Liver (tissue), 9 donors: ENCODE data around the gene DRD1. TPM values are rescaled to one million over a fixed set of nuclear protein-coding genes. Genes with fewer than 3 reads are reported as not detected.

Experiments used
- DNase-seq: peaks from one replicate; pipeline ENCODE4 v3.0.0-alpha.2; 2017; ENCODE audit warnings: low spot score
- H3K27ac ChIP-seq, 2 donors: one replicate each; pipeline ENCODE4 v1.7.0; 2013; ENCODE audit warnings: inconsistent platforms in 2 of 2, low read length in 2 of 2, control low read depth in 1 of 2, low read depth in 1 of 2, mild to moderate bottlenecking in 1 of 2
- H3K27me3 ChIP-seq, 4 donors: one replicate each; pipeline versions ENCODE4 v1.6.1 to v1.7.0; 2013; ENCODE audit warnings: low read length in 3 of 4, inconsistent platforms in 1 of 4, mild to moderate bottlenecking in 1 of 4, moderate library complexity in 1 of 4; ENCODE audit not compliant: control insufficient read depth in 4 of 4, insufficient read depth in 4 of 4
- H3K36me3 ChIP-seq, 4 donors: one replicate each; pipeline versions ENCODE4 v1.6.1 to v1.7.0; 2013; ENCODE audit warnings: low read length in 3 of 4, mild to moderate bottlenecking in 3 of 4, low read depth in 1 of 4, moderate library complexity in 1 of 4; ENCODE audit not compliant: control insufficient read depth in 4 of 4, insufficient read depth in 3 of 4
- H3K4me1 ChIP-seq, 4 donors: one replicate each; pipeline versions ENCODE4 v1.6.1 to v1.7.0; 2013; ENCODE audit warnings: low read length in 3 of 4, mild to moderate bottlenecking in 3 of 4, moderate library complexity in 1 of 4; ENCODE audit not compliant: control insufficient read depth in 4 of 4, insufficient read depth in 4 of 4
- H3K4me3 ChIP-seq, 3 donors: one replicate each; pipeline versions ENCODE4 v1.6.1 to v1.7.0; 2013; ENCODE audit warnings: low read length in 3 of 3, control low read depth in 1 of 3, low read depth in 1 of 3, mild to moderate bottlenecking in 1 of 3
- H3K9ac ChIP-seq, 2 donors: one replicate each; pipeline ENCODE4 v1.7.0; 2013; ENCODE audit warnings: low read length in 2 of 2, mild to moderate bottlenecking in 2 of 2, moderate library complexity in 2 of 2, control low read depth in 1 of 2, low read depth in 1 of 2
- H3K9me3 ChIP-seq, 4 donors: one replicate each; pipeline versions ENCODE4 v1.6.1 to v1.7.0; 2013; ENCODE audit warnings: low read length in 3 of 4; ENCODE audit not compliant: control insufficient read depth in 4 of 4
- ATF3 ChIP-seq: IDR thresholded peaks from 2 replicates; pipeline ENCODE4 v1.6.1; 2016; ENCODE audit warnings: antibody characterized with exemption
- EGR1 ChIP-seq, 2 donors: IDR thresholded peaks; 2 replicates each; pipeline ENCODE4 v1.6.1; 2016 to 2018; ENCODE audit warnings: antibody characterized with exemption in 2 of 2, low read depth in 2 of 2
- FOXA1 ChIP-seq: IDR thresholded peaks from 2 replicates; pipeline ENCODE4 v1.6.1; 2016; ENCODE audit warnings: antibody characterized with exemption
- FOXA2 ChIP-seq: IDR thresholded peaks from 2 replicates; pipeline ENCODE4 v1.6.1; 2016; ENCODE audit warnings: antibody characterized with exemption
- GABPA ChIP-seq, 2 donors: IDR thresholded peaks in 1 of 2; conservative IDR thresholded peaks in 1 of 2; 2 replicates each; pipeline ENCODE4 v1.6.1; 2016; ENCODE audit warnings: antibody characterized with exemption in 2 of 2, mild to moderate bottlenecking in 1 of 2, moderate library complexity in 1 of 2
- HNF4A ChIP-seq, 2 donors: conservative IDR thresholded peaks; 2 replicates each; pipeline ENCODE4 v1.6.1; 2016; ENCODE audit warnings: antibody characterized with exemption in 2 of 2, mild to moderate bottlenecking in 2 of 2
- HNF4G ChIP-seq: IDR thresholded peaks from 2 replicates; pipeline ENCODE4 v1.6.1; 2016; ENCODE audit warnings: antibody characterized with exemption
- JUND ChIP-seq, 2 donors: IDR thresholded peaks; 2 replicates each; pipeline ENCODE4 v1.6.1; 2016; ENCODE audit warnings: antibody characterized with exemption in 2 of 2
- MAX ChIP-seq: IDR thresholded peaks from 2 replicates; pipeline ENCODE4 v1.6.1; 2016; ENCODE audit warnings: antibody characterized with exemption
- NR2F2 ChIP-seq: IDR thresholded peaks from 2 replicates; pipeline ENCODE4 v1.6.1; 2016; ENCODE audit warnings: antibody characterized with exemption
- RAD21 ChIP-seq, 2 donors: IDR thresholded peaks; 2 replicates each; pipeline ENCODE4 v1.6.1; 2016; ENCODE audit warnings: antibody characterized with exemption in 2 of 2, mild to moderate bottlenecking in 2 of 2
- RXRA ChIP-seq, 2 donors: IDR thresholded peaks; 2 replicates each; pipeline ENCODE4 v1.6.1; 2017 to 2018; ENCODE audit warnings: antibody characterized with exemption in 2 of 2, mild to moderate bottlenecking in 1 of 2
- SP1 ChIP-seq: IDR thresholded peaks from 2 replicates; pipeline ENCODE4 v1.6.1; 2018; ENCODE audit warnings: antibody characterized with exemption, mild to moderate bottlenecking
- TAF1 ChIP-seq: conservative IDR thresholded peaks from 2 replicates; pipeline ENCODE4 v1.6.1; 2016; ENCODE audit warnings: antibody characterized with exemption, mild to moderate bottlenecking
- YY1 ChIP-seq: IDR thresholded peaks from 2 replicates; pipeline ENCODE4 v1.6.1; 2016; ENCODE audit warnings: antibody characterized with exemption, mild to moderate bottlenecking
- ZBTB33 ChIP-seq: IDR thresholded peaks from 2 replicates; pipeline ENCODE4 v1.6.1; 2016; ENCODE audit warnings: antibody characterized with exemption
- WGBS: extraction: QIAGEN DNeasy Blood & Tissue Kit; methylation state at CpG from one replicate; pipeline ENCODE4 v1.1.7; 2013; 5-methylcytosine and 5-hydroxymethylcytosine counted together
- polyA plus RNA-seq, 2 donors: library from polyadenylated mRNA; stranded (reverse) in 1 of 2; unstranded in 1 of 2; fragments of 200-250 nt in 1 of 2; fragments of >200 nt in 1 of 2; fragmentation: Nextera tagmentation in 1 of 2; extraction: Ambion mirVana in 1 of 2; gene quantifications; one replicate each; pipeline versions ENCODE4 v1.2.1 to v1.2.3, GENCODE V29; 2013 to 2015
- total RNA-seq, 2 donors: library from RNA; depleted of rRNA; stranded (reverse); fragments of >200 nt; gene quantifications; one replicate each; pipeline ENCODE4 v1.2.3, GENCODE V29; 2014
- TF ChIP-seq, protein P1 (sequence below): fragments of 150-350 bp; IDR thresholded peaks from 2 replicates; pipeline ENCODE4 v1.5.1; 2017; ENCODE audit warnings: improper control_type of control experiment, low read depth, low read length; ENCODE audit not compliant: missing input control
- TF ChIP-seq, protein P2 (sequence below): IDR thresholded peaks from 2 replicates; pipeline ENCODE4 v1.6.1; 2016; ENCODE audit warnings: antibody characterized with exemption, mild to moderate bottlenecking
- donor health status: healthy.
- donor health status: healthy.
- donor health status: healthy.
- donor health status: healthy.
- donor health status: healthy.

DRD1 gene
- total and polyA plus RNA-seq, 4 donors: 0.05 to 0.17 TPM; not detected in 2

DNA sequence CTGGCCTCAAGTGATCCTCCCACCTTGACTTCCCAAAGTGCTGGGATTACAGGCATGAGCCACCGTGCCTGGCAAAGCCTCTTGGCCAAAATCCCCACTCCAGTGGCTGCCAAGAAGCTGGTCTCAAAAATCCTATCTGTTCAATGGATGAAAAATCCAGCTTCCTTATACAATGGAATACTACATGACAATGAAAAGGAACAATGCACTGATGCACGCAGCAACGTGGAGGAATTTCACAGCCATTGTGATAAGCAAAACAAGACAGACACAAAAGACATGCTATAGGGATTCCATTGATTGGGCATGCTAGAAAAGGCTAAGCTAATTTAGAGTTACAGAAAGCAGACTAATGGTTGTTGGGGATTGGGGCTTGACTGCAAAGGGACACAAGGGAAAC, 21.3 kb upstream of the DRD1 start:
- peaks cover 3 to 27% (median 22%) of the 10 kb centered on the region in 4 donors for H3K4me1 ChIP-seq
- WGBS: 46% methylated on average over 3 of the region's 3 CpGs
- no peak for DNase-seq
- H3K36me3 ChIP-seq: no peaks in the 10 kb centered on the region
- no peaks in the 10 kb centered on the region for H3K9me3 ChIP-seq
- no peak overlapping the region for H3K27ac ChIP-seq
- H3K27me3 ChIP-seq: no peaks in the 10 kb centered on the region
- no peak overlapping the region for H3K9ac ChIP-seq
- no peak for TF ChIP-seq ZBTB33
- no peak for TF ChIP-seq HNF4A (conservative IDR thresholded peaks at IDR 0.05)
- no peak for TF ChIP-seq NR2F2
- TF ChIP-seq, protein P1, sequence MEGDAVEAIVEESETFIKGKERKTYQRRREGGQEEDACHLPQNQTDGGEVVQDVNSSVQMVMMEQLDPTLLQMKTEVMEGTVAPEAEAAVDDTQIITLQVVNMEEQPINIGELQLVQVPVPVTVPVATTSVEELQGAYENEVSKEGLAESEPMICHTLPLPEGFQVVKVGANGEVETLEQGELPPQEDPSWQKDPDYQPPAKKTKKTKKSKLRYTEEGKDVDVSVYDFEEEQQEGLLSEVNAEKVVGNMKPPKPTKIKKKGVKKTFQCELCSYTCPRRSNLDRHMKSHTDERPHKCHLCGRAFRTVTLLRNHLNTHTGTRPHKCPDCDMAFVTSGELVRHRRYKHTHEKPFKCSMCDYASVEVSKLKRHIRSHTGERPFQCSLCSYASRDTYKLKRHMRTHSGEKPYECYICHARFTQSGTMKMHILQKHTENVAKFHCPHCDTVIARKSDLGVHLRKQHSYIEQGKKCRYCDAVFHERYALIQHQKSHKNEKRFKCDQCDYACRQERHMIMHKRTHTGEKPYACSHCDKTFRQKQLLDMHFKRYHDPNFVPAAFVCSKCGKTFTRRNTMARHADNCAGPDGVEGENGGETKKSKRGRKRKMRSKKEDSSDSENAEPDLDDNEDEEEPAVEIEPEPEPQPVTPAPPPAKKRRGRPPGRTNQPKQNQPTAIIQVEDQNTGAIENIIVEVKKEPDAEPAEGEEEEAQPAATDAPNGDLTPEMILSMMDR: no peak
- TF ChIP-seq FOXA1: no peak
- no peak for TF ChIP-seq EGR1 (IDR thresholded peaks at IDR 0.05; ENCODE audit: low read depth in 2 of 2)
- no peak overlapping the region for H3K4me3 ChIP-seq

DNA sequence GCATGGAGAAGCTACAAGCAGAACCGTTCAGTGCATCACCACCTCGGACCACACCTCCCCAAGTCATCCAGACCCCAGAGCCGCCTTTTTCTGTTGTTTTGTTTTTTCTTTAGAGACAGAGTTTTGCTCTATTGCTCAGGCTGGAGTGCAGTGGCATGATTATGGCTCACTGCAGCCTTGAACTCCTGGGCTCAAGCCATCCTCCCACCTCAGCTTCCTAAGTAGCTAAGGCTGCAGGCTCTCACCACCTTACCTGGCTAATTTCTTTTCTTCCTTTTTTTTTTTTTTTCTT, 20.9 kb upstream of the DRD1 start:
- H3K27ac ChIP-seq: no peak overlapping the region
- DNase-seq: no peak
- no peak overlapping the region for H3K4me3 ChIP-seq
- H3K9me3 ChIP-seq: no peaks in the 10 kb centered on the region
- no peaks in the 10 kb centered on the region for H3K36me3 ChIP-seq
- 10% methylated on average over 3 of the region's 3 CpGs for WGBS
- no peaks in the 10 kb centered on the region for H3K27me3 ChIP-seq
- no peak overlapping the region for H3K9ac ChIP-seq
- TF ChIP-seq MAX (no peak), FOXA1 (no peak), HNF4G (no peak), FOXA2 (no peak), EGR1 (IDR thresholded peaks at IDR 0.05; ENCODE audit: low read depth in 2 of 2) (no peak), TAF1 (no peak), RXRA (IDR thresholded peaks at IDR 0.05) (no peak), SP1 (no peak), ATF3 (no peak), GABPA (IDR thresholded peaks at IDR 0.05 in 1 of 2, conservative IDR thresholded peaks at IDR 0.05 in 1 of 2) (no peak), YY1 (no peak), JUND (IDR thresholded peaks at IDR 0.05) (no peak), HNF4A (conservative IDR thresholded peaks at IDR 0.05) (no peak), RAD21 (IDR thresholded peaks at IDR 0.05) (no peak), NR2F2 (no peak), ZBTB33 (no peak)
- TF ChIP-seq, protein P1: no peak
- TF ChIP-seq, protein P2, sequence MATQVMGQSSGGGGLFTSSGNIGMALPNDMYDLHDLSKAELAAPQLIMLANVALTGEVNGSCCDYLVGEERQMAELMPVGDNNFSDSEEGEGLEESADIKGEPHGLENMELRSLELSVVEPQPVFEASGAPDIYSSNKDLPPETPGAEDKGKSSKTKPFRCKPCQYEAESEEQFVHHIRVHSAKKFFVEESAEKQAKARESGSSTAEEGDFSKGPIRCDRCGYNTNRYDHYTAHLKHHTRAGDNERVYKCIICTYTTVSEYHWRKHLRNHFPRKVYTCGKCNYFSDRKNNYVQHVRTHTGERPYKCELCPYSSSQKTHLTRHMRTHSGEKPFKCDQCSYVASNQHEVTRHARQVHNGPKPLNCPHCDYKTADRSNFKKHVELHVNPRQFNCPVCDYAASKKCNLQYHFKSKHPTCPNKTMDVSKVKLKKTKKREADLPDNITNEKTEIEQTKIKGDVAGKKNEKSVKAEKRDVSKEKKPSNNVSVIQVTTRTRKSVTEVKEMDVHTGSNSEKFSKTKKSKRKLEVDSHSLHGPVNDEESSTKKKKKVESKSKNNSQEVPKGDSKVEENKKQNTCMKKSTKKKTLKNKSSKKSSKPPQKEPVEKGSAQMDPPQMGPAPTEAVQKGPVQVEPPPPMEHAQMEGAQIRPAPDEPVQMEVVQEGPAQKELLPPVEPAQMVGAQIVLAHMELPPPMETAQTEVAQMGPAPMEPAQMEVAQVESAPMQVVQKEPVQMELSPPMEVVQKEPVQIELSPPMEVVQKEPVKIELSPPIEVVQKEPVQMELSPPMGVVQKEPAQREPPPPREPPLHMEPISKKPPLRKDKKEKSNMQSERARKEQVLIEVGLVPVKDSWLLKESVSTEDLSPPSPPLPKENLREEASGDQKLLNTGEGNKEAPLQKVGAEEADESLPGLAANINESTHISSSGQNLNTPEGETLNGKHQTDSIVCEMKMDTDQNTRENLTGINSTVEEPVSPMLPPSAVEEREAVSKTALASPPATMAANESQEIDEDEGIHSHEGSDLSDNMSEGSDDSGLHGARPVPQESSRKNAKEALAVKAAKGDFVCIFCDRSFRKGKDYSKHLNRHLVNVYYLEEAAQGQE: no peak
- H3K4me1 ChIP-seq: peaks cover 3 to 27% (median 22%) of the 10 kb centered on the region in 4 donors
